Left renal cortex interstitium (tissue), 4 donors: ENCODE measurements around the gene NME4. TPM values are rescaled to one million over a fixed set of nuclear protein-coding genes. Genes with fewer than 3 reads are reported as not detected.

Experiments
- DNase-seq, 4 donors: peaks; one replicate each; pipeline ENCODE4 v3.0.0-alpha.2; 2013; ENCODE audit warnings: low read depth in 4 of 4, low spot score in 2 of 4, missing footprints in 1 of 4
- polyA plus RNA-seq, 4 donors: library from polyadenylated mRNA; unstranded; fragments of 120-200 nt; gene quantifications; one replicate each; pipeline ENCODE4 v1.2.1, GENCODE V29; 2013; ENCODE audit not compliant: insufficient read length in 4 of 4

Gene NME4
- polyA plus RNA-seq, 4 donors: 102 to 159 (median 136) TPM

DNA sequence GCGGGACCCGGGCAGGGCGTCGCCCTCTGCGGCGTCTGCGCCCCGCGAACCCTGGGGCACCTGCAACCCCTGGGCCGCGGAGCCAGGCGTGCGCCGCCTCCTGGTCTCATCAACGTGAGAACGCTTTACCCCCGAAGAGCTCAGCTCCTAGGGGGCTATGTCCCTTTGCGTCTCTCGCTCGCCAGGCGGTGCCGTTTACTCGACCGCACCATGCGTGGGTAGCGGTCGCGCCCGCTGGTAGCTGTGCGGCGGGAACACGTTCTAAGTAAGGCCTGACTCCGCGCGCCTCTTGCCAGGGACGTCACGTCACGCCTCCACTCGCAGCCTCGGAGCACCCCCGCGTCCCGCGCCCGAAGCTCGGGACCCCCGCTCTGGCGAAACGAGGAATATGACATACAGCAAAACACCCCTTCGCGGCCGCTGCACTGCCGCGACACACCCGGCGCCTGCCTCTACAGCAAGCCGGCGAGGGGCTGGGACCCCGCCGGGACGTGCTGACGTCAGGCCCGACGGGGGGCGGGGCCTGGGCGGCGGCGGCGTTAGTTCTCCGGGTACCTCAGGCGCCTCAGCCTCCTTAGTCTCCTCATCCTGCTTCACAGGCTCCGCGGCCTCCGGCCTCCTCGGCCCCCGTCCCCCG, 28.2 kb downstream of the NME4 start, which contains the start of gene RAB11FIP3:
RAB11FIP3 (plus strand) TSS at position 568 of the 637 bp plus-strand sequence. CDS start 358 bp downstream, outside the sequence.
- peak; percentile 56 to 74 (median 64) for DNase-seq

DNA sequence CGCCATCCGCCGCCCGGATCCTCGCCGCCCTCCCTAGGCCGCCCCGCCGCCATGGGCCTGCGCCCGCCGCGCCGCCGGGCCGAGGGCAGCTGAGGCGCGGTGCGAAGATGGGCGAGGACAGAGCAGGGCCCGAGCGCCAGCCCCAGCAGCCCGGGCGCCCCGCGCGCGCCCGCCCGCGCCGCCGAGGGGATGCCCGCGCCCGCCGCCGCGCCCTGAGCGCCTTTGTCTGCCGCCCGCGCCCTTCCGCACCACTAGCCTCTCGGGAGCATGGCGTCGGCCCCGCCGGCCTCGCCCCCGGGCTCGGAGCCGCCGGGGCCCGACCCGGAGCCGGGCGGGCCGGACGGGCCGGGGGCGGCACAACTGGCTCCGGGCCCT, 28.7 kb downstream of the NME4 start:
- DNase-seq: no peak

DNA sequence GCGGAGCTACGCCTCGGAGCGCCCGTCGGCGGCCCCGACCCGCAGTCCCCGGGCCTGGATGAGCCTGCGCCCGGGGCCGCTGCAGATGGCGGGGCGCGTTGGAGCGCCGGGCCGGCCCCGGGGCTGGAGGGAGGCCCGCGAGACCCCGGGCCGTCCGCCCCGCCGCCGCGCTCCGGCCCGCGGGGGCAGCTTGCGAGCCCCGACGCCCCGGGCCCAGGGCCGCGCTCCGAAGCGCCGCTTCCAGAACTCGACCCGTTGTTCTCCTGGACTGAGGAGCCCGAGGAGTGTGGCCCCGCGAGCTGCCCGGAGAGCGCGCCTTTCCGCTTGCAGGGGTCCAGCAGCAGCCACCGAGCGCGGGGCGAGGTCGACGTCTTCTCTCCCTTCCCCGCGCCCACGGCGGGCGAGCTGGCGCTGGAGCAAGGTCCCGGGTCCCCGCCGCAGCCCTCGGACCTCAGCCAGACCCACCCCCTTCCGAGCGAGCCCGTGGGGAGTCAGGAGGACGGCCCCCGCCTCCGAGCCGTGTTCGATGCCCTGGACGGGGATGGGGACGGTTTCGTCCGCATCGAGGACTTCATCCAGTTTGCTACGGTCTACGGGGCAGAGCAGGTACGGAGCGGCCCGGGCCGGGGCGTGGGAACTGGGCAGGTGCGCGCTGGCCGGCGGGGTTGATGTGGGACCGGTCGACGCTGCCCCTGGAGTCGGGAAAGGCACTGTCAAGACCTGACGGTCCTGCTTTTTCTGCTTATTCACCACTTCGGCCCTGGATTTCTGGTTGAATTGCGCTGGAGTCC, 29.3 kb downstream of the NME4 start:
- no peak for DNase-seq

DNA sequence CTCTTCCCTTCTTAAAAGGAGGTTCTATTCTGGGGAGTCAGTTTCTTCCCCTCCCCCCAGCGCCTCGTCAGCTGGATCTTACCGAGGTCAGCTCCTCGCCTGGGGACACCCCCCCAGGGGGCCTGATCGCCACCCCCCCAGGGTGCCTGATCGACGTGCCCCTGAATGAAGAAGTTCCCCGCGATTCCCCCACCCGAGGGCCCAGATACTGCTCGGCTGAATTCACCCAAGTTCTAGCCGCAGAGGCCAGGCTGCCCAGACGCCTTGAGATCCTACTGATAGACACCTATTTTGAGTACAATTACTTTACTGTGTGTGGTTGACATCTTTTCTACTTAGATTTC, 29.9 kb downstream of the NME4 start:
- no peak for DNase-seq

DNA sequence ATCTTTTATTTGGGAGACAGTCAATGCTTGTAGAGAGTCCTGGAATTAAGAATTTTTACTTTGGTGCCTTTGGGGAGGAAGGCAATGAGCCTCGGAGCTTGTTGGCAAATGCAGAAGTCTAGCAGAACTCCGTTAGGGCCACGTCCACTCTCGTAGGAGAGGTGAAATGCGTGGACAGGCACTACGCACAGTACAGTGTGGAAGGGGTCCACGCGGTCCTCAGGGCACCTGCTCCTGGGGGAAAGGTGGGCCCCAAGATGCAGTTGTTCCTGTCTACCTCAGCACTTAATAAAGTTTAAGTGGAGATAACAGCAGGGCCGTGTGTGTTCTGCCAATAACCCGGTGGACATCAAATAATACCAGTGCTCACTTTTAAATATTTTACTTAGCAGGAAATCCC, 30.3 kb downstream of the NME4 start:
- no peak for DNase-seq

DNA sequence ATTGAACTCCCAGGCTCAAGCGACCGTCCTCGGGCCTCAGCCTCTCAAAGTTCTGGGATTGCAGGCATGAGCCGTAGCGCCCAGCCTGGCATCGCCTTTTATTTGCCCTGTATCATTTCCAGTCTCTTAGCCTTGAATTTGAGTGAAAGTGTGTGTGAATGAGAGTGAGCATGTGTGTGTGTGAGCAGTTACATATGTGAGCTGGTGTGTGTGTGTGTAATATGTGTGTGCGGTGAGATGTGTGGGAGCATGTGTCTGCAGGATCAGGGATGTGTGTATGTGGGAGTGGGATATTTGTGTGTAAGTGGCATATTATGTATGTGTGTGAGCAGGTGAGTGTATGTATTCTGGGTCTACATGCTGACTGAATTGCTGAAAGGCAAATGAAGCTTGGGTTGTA, 33.9 kb downstream of the NME4 start:
- no peak for DNase-seq

DNA sequence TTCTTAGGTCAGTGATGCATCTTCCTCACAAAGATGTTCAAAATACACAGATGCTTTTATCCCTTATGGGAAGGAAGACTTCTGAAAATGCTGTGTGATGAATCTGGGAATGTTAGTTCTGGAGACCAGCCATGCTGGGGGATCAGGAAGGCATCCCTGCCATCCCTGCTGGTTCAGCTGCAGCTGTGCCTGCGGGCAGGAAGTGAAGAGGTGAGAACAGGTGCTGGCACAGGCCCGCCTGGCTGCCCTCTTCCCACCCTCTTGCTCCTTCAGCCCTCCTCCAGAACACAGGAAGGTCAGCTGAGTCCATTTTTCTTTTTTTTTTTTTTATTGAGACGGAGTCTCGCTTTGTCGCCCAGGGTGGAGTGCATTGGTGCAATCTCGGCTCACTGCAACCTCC, 43.6 kb downstream of the NME4 start:
- DNase-seq: no peak

DNA sequence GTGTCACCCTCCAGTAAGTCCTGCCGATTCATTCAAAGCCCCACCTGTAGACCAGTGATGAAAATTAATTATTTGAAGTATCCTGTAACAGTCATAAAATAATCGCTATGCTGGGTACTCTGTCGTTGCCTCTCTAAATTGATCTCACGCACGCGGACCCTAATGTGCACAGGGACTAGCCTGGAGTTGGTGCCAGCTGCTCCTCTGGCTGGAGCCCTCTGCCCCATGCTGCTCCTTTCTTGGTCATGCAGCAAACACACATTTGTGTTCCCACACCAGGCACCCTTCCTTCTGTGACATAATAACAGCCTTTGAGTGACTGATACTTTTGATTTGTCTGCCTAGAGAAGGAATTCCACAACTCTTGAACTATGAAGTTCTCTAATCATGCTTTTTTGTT, 44.4 kb downstream of the NME4 start:
- no peak for DNase-seq

DNA sequence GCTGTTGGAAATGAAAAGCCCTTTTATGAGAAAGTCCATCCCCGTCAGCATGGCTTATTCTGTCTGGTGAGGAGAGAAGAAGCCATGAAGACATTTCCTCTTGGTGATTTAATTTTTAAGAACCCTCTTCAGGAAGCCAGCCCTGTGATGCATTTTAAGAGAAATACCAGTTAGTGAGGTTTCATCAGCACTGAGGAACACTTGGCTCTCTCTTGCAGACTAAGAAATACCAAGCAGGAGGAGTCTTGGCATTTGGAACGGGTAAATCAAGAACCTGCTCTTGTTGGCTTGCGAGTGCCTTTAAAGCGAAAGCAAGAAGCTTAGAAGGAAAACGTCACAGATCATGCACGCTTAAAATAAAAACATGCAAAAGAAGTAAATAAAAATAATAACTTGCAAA, 46.0 kb downstream of the NME4 start:
- no peak for DNase-seq

DNA sequence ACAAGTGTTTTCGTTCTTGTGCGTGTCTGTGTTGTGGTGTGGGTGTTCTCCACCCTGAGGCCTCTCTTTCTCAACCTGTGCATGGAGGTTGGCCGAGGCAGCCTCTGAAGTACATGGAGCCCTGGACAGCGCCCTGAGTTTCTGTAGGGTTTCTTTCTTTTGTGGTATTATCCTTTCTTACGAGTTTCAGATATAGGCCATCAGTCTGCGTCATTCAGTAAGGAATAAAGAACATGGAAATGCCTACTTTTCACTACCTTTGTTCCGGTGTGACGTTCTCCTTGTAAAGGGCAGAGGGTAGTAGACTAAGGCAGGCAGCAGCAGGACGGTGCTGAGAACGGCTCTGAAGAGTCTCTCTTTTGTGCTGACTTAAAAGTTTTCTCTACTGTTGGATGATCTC, 47.0 kb downstream of the NME4 start:
- DNase-seq: no peak

DNA sequence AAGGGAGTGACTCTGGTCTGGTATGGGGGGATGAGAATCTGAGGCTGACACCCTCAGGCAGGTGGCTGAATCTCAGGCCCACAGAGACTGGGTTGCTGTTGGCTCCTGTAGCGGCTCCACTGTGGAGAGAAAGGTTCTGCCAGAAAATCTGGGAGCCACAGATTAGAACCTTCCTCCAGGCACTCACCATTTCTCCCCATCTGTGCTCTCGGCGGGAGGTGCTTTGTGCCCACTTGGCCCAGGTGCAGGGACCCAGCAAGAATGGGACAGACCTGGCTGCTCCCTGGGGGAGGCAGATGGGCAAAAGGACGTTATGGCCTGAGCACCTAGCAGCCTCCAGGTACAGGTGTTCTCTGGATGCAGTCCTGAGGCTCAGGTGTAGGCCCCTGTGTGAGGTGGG, 48.6 kb downstream of the NME4 start:
- DNase-seq: no peak

Other genes starting within 250 kb of the NME4 start
- 1 to 10 TPM; 1.4 to 2.5 (median 2.0) TPM for gene HBZ, start 244.6 kb upstream of the NME4 start, polyA plus RNA-seq
- gene HBM, start 231.2 kb upstream of the NME4 start, polyA plus RNA-seq: 1 to 10 TPM; 1.8 to 7.0 (median 5.7) TPM
- gene HBA2, start 224.3 kb upstream of the NME4 start, polyA plus RNA-seq: 1,000 to 10,000 TPM in 3 of 4 donors, 100 to 1,000 TPM in 1; 776 to 1,213 (median 1,160) TPM
- gene HBA1, start 220.5 kb upstream of the NME4 start, polyA plus RNA-seq: 100 to 1,000 TPM; 481 to 856 (median 780) TPM
- gene HBQ1, start 216.7 kb upstream of the NME4 start, polyA plus RNA-seq: 1 to 10 TPM in 2 of 4 donors, under 1 TPM in 2; 0.77 to 1.2 (median 0.91) TPM
- 100 to 1,000 TPM in 3 of 4 donors, 10 to 100 TPM in 1; 98.9 to 185 (median 135) TPM for gene LUC7L, start 167.8 kb upstream of the NME4 start, polyA plus RNA-seq
- 10 to 100 TPM; 63.7 to 91.2 (median 82.5) TPM for gene FAM234A, start 162.4 kb upstream of the NME4 start, polyA plus RNA-seq
- gene RGS11, start 121.3 kb upstream of the NME4 start, polyA plus RNA-seq: 1 to 10 TPM in 3 of 4 donors, under 1 TPM in 1; 0.46 to 2.7 (median 1.8) TPM
- gene ARHGDIG, start 116.6 kb upstream of the NME4 start, polyA plus RNA-seq: 1 to 10 TPM; 2.0 to 6.0 (median 4.1) TPM
- 1 to 10 TPM in 2 of 4 donors, under 1 TPM in 2; 0.44 to 3.5 (median 1.7) TPM for gene PDIA2, start 114.0 kb upstream of the NME4 start, polyA plus RNA-seq
- 10 to 100 TPM; 16.4 to 26.7 (median 23.2) TPM for gene AXIN1, start 44.5 kb upstream of the NME4 start, polyA plus RNA-seq
- 10 to 100 TPM; 62.6 to 93.5 (median 80.6) TPM for gene MRPL28, start 26.7 kb upstream of the NME4 start, polyA plus RNA-seq
- gene PGAP6, start 15.2 kb upstream of the NME4 start, polyA plus RNA-seq: 10 to 100 TPM; 64.1 to 72.1 (median 69.3) TPM
- gene DECR2, start 4.7 kb downstream of the NME4 start, polyA plus RNA-seq: 10 to 100 TPM; 28.1 to 42.0 (median 31.9) TPM
- gene RAB11FIP3, start 28.4 kb downstream of the NME4 start, polyA plus RNA-seq: 100 to 1,000 TPM in 2 of 4 donors, 10 to 100 TPM in 2; 72.9 to 144 (median 109) TPM
- gene CAPN15, start 130.5 kb downstream of the NME4 start, polyA plus RNA-seq: 10 to 100 TPM; 20.0 to 40.2 (median 32.6) TPM
- 10 to 100 TPM in 3 of 4 donors, 1 to 10 TPM in 1; 8.2 to 20.3 (median 16.6) TPM for gene PRR35, start 163.2 kb downstream of the NME4 start, polyA plus RNA-seq
- gene NHLRC4, start 169.8 kb downstream of the NME4 start, polyA plus RNA-seq: 10 to 100 TPM in 1 of 4 donors, 1 to 10 TPM in 3; 7.3 to 13.7 (median 8.3) TPM
- gene PIGQ, start 172.8 kb downstream of the NME4 start, polyA plus RNA-seq: 10 to 100 TPM; 44.9 to 92.7 (median 76.9) TPM
- gene RAB40C, start 192.9 kb downstream of the NME4 start, polyA plus RNA-seq: 10 to 100 TPM; 15.4 to 32.2 (median 24.8) TPM
- gene WFIKKN1, start 233.8 kb downstream of the NME4 start, polyA plus RNA-seq: 1 to 10 TPM in 3 of 4 donors, under 1 TPM in 1; 0.83 to 3.7 (median 2.3) TPM
- 10 to 100 TPM; 40.1 to 81.6 (median 60.1) TPM for gene METTL26, start 239.1 kb downstream of the NME4 start, polyA plus RNA-seq
- gene MCRIP2, start 244.6 kb downstream of the NME4 start, polyA plus RNA-seq: 10 to 100 TPM; 13.6 to 30.9 (median 25.1) TPM